B cell (primary cell): Measurements from ENCODE around the gene MIDN. TPM values are rescaled to one million over a fixed set of nuclear protein-coding genes. Genes with fewer than 3 reads are reported as not detected.

ENCODE experiments used
- ATAC-seq: fragments of 200-7000 bp; cut with Tn5 transposase; one replicate; pipeline ENCODE4 v1.10.0; 2021; ENCODE audit warnings: low read depth, mild to moderate bottlenecking, moderate number of reproducible peaks, moderate library complexity
- CTCF ChIA-PET: fragments of 350-600 bp; sonication (Branson Sonifier 250); formaldehyde crosslinking; loops from one replicate; lab custom pipeline; 2021; ENCODE audit warnings: antibody characterized with exemption, inconsistent platforms; lab: Charles Lee
- POLR2A ChIA-PET: fragments of 350-600 bp; sonication (Branson Sonifier 250); formaldehyde crosslinking; loops from one replicate; lab custom pipeline; 2021; ENCODE audit warnings: antibody characterized with exemption; lab: Charles Lee
- DNase-seq: peaks from one replicate; pipeline ENCODE4 v3.0.0; 2013
- H2AFZ ChIP-seq: 2 replicates; pipeline ENCODE4 v1.6.1; 2012; ENCODE audit warnings: mild to moderate bottlenecking, low read depth, low read length; ENCODE audit not compliant: insufficient read depth, poor library complexity, severe bottlenecking
- H3K27ac ChIP-seq, 2 donors: 1 replicate in 1 of 2; 2 replicates in 1 of 2; pipeline ENCODE4 v1.5.1; 2012 to 2013; ENCODE audit warnings: low read length in 2 of 2, mild to moderate bottlenecking in 2 of 2, moderate library complexity in 1 of 2
- H3K27me3 ChIP-seq, 4 experiments: fragments of 200-600 bp in 1 of 4; sonication (generic) in 1 of 4; replicated peaks in 1 of 4; 1 replicate in 2 of 4; 2 replicates in 2 of 4; pipeline versions ENCODE4 v1.6.1 to v1.7.0; 2013 to 2016; ENCODE audit warnings: low read length in 3 of 4, mild to moderate bottlenecking in 2 of 4, mixed read lengths in 1 of 4, moderate library complexity in 1 of 4; ENCODE audit not compliant: insufficient read depth in 4 of 4, control insufficient read depth in 3 of 4; ENCODE audit errors: control extremely low read depth in 1 of 4
- H3K36me3 ChIP-seq, 2 experiments: replicated peaks in 1 of 2; 1 replicate in 1 of 2; 2 replicates in 1 of 2; pipeline versions ENCODE4 v1.6.1 to v1.7.1; 2013; ENCODE audit warnings: low read length in 1 of 2; ENCODE audit not compliant: insufficient read depth in 2 of 2, control insufficient read depth in 1 of 2; ENCODE audit errors: control extremely low read depth in 1 of 2, extremely low read depth in 1 of 2
- H3K4me1 ChIP-seq, 2 donors: fragments of 200-600 bp in 1 of 2; sonication (generic) in 1 of 2; 1 replicate in 1 of 2; 2 replicates in 1 of 2; pipeline versions ENCODE4 v1.5.1 to v1.6.1; 2013 to 2017; ENCODE audit warnings: low read length in 2 of 2; ENCODE audit not compliant: control insufficient read depth in 2 of 2, insufficient read depth in 2 of 2
- H3K4me2 ChIP-seq: replicated peaks from 2 replicates; pipeline ENCODE3; 2012; ENCODE audit warnings: mild to moderate bottlenecking, low read depth, low read length; ENCODE audit not compliant: poor library complexity, severe bottlenecking
- H3K4me3 ChIP-seq, 5 experiments: fragments of 200-600 bp in 1 of 5; sonication (generic) in 1 of 5; 1 replicate in 3 of 5; 2 replicates in 2 of 5; pipeline versions ENCODE4 v1.5.1 to v1.7.0; 2011 to 2016; ENCODE audit warnings: low read length in 4 of 5, mild to moderate bottlenecking in 4 of 5, low read depth in 2 of 5, control low read depth in 1 of 5, moderate library complexity in 1 of 5; ENCODE audit not compliant: insufficient read depth in 1 of 5; ENCODE audit errors: control extremely low read depth in 1 of 5, extremely low read depth in 1 of 5
- H3K79me2 ChIP-seq: fragments of 200-600 bp; sonication (generic); one replicate; pipeline ENCODE4 v1.6.0; 2016; ENCODE audit warnings: low read length; ENCODE audit not compliant: control insufficient read depth, insufficient read depth
- H3K9ac ChIP-seq: fragments of 200-600 bp; sonication (generic); 2 replicates; pipeline ENCODE4 v1.6.1; 2017; ENCODE audit warnings: mild to moderate bottlenecking, low read length, moderate library complexity
- H3K9me3 ChIP-seq, 3 donors: one replicate each; pipeline versions ENCODE4 v1.6.1 to v1.7.1; 2013; ENCODE audit warnings: low read length in 2 of 3; ENCODE audit not compliant: control insufficient read depth in 2 of 3, insufficient read depth in 1 of 3; ENCODE audit errors: control extremely low read depth in 1 of 3
- H4K20me1 ChIP-seq: 2 replicates; pipeline ENCODE4 v1.6.0; 2012; ENCODE audit warnings: mild to moderate bottlenecking, low read length; ENCODE audit not compliant: insufficient read depth, control insufficient read depth, poor library complexity, severe bottlenecking
- H3K27ac Mint-ChIP-seq: one replicate; pipeline ENCODE4 v1.8.0; 2021; ENCODE audit warnings: mixed read lengths
- H3K27me3 Mint-ChIP-seq: one replicate; pipeline ENCODE4 v1.8.0; 2021; ENCODE audit warnings: mixed read lengths
- H3K4me1 Mint-ChIP-seq: one replicate; pipeline ENCODE4 v1.8.0; 2021; ENCODE audit warnings: mixed read lengths
- H3K4me3 Mint-ChIP-seq: one replicate; pipeline ENCODE4 v1.8.0; 2021; ENCODE audit warnings: mixed read lengths
- H3K9me3 Mint-ChIP-seq: one replicate; pipeline ENCODE4 v1.8.0; 2022; ENCODE audit warnings: mixed read lengths; ENCODE audit not compliant: insufficient read depth
- EZH2 ChIP-seq: IDR thresholded peaks from 2 replicates; pipeline ENCODE4 v1.6.1; 2012; ENCODE audit warnings: borderline replicate concordance, low read depth, mild to moderate bottlenecking, moderate library complexity, low read length; ENCODE audit not compliant: insufficient read depth, poor library complexity, severe bottlenecking
- WGBS: methylation state at CpG from one replicate; pipeline ENCODE4 v1.1.5; 2013; ENCODE audit warnings: missing lambda C conversion rate; ENCODE audit not compliant: insufficient coverage; 5-methylcytosine and 5-hydroxymethylcytosine counted together
- intact Hi-C: fragments of 100-400 bp; cut with micrococcal nuclease; formaldehyde crosslinking; loops from one replicate; pipeline ENCODE4 v1.10.0; 2022
- polyA plus RNA-seq: library from polyadenylated mRNA; depleted of rRNA; stranded (reverse); fragments of >200 nt; gene quantifications from 2 replicates; pipeline ENCODE4 v1.2.3, GENCODE V29; 2012
- total RNA-seq, 2 donors: library from RNA; stranded (reverse); fragments of 120-200 nt in 1 of 2; gene quantifications; 1 replicate in 1 of 2; 2 replicates in 1 of 2; pipeline versions ENCODE4 v1.2.3 to v1.2.4, GENCODE V29; 2013 to 2022
- TF ChIP-seq, protein P1 (sequence below): fragments of 200-600 bp; IDR thresholded peaks from one replicate; pipeline ENCODE4 v1.8.0; 2022; ENCODE audit warnings: antibody characterized with exemption, mild to moderate bottlenecking

Gene MIDN
- total and polyA plus RNA-seq, 2 donors (not counting 1 experiment from before 2014, with no cell fraction given), result 98.5 to 156 TPM

- Histone ChIP-seq H3K4me1 (peaks cover 66 to 91% of the 10 kb centered on the region in 2 donors), H3K27ac (peak overlapping the region; percentile 99 to 100), H3K27me3 (no peaks in the 10 kb centered on the region), H3K79me2 (peaks cover 55% of the 10 kb centered on the region), H3K9ac (peak overlapping the region; percentile 98), H2AFZ (peak overlapping the region; percentile 8), H3K4me2 (peak overlapping the region; percentile 99), H3K4me3 (peak overlapping the region; percentile 23 to 81 (median 62)), H4K20me1 (peaks cover 33% of the 10 kb centered on the region), H3K36me3 (peaks cover 0 to 37% of the 10 kb centered on the region in 2 experiments), H3K9me3 (no peaks in the 10 kb centered on the region)
- no peak for DNase-seq
- CTCF ChIA-PET, result interaction anchor here (3.9 kb wide), 1 partner anchor 14 kb away, joined by 18 read pairs; no protein-coding TSS in a partner anchor
- peak overlapping the region; percentile 99 for H3K27ac Mint-ChIP-seq
- H3K27me3 Mint-ChIP-seq, result no peaks in the 10 kb centered on the region
- H3K4me3 Mint-ChIP-seq, result peak overlapping the region; percentile 97
- ATAC-seq, result no peak
- H3K9me3 Mint-ChIP-seq, result no peaks in the 10 kb centered on the region
- no peak for TF ChIP-seq EZH2
- TF ChIP-seq, protein P1, sequence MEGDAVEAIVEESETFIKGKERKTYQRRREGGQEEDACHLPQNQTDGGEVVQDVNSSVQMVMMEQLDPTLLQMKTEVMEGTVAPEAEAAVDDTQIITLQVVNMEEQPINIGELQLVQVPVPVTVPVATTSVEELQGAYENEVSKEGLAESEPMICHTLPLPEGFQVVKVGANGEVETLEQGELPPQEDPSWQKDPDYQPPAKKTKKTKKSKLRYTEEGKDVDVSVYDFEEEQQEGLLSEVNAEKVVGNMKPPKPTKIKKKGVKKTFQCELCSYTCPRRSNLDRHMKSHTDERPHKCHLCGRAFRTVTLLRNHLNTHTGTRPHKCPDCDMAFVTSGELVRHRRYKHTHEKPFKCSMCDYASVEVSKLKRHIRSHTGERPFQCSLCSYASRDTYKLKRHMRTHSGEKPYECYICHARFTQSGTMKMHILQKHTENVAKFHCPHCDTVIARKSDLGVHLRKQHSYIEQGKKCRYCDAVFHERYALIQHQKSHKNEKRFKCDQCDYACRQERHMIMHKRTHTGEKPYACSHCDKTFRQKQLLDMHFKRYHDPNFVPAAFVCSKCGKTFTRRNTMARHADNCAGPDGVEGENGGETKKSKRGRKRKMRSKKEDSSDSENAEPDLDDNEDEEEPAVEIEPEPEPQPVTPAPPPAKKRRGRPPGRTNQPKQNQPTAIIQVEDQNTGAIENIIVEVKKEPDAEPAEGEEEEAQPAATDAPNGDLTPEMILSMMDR, result no peak
- H3K4me1 Mint-ChIP-seq, result peaks cover 73% of the 10 kb centered on the region
- intact Hi-C loops, result no loop called here
- POLR2A ChIA-PET, result interaction anchor here (0.5 to 10.7 kb wide), 6 partner anchors 7 to 329 kb away, joined by 3 to 305 read pairs (median 4); partner anchors contain the start of gene CIRBP
- no CpG with 5 or more reads among the region's 15 CpGs for WGBS
Observed at GRCh38 chr19:1258707-1259205, 10.4 kb downstream of the MIDN start.

- no peaks in the 10 kb centered on the region for H3K27me3 ChIP-seq
- intact Hi-C loops, result no loop called here
- DNase-seq, result peak; percentile 87
- H3K27ac ChIP-seq, result peak overlapping the region; percentile 99 to 100
- H3K4me2 ChIP-seq, result peak overlapping the region; percentile 99
- ChIA-PET POLR2A (interaction anchor here (0.5 to 11.0 kb wide), 9 partner anchors 6 to 1000 kb away, joined by 3 to 402 read pairs (median 4); partner anchors contain the start of genes ATP5F1D and CIRBP), CTCF (interaction anchor here (3.9 kb wide), 1 partner anchor 15 kb away, joined by 18 read pairs; no protein-coding TSS in a partner anchor)
- H3K9me3 ChIP-seq, result no peaks in the 10 kb centered on the region
- H2AFZ ChIP-seq, result peak overlapping the region; percentile 8
- peaks cover 27% of the 10 kb centered on the region for H4K20me1 ChIP-seq
- peaks cover 49% of the 10 kb centered on the region for H3K79me2 ChIP-seq
- peak overlapping the region; percentile 23 to 81 (median 62) for H3K4me3 ChIP-seq
- peaks cover 69 to 91% of the 10 kb centered on the region in 2 donors for H3K4me1 ChIP-seq
- peak overlapping the region; percentile 98 for H3K9ac ChIP-seq
- no peaks in the 10 kb centered on the region for H3K27me3 Mint-ChIP-seq
- peak; percentile 26 for ATAC-seq
- H3K27ac Mint-ChIP-seq, result peak overlapping the region; percentile 99
- H3K9me3 Mint-ChIP-seq, result no peaks in the 10 kb centered on the region
- H3K4me1 Mint-ChIP-seq, result peaks cover 78% of the 10 kb centered on the region
- peaks cover 0 to 34% of the 10 kb centered on the region in 2 experiments for H3K36me3 ChIP-seq
- peak overlapping the region; percentile 97 for H3K4me3 Mint-ChIP-seq
- WGBS, result 7% methylated on average over 17 of the region's 17 CpGs
- TF ChIP-seq, protein P1, result no peak
- no peak for TF ChIP-seq EZH2
Observed at GRCh38 chr19:1259206-1259875, 11.0 kb downstream of the MIDN start.
